Nephron progenitor cell (in vitro differentiated cells): ENCODE results near the gene SLC25A2.
"Not testable (repeated sequence)": the region's sequence is repeated elsewhere in the genome, so short reads cannot be mapped to it uniquely, and the experiment has no call there.

Experiments used
- DNase-seq: peaks from one replicate; pipeline ENCODE4 v3.0.0; 2021
- H3K27ac Mint-ChIP-seq: 2 replicates; pipeline ENCODE4 v1.8.0; 2021; ENCODE audit warnings: mild to moderate bottlenecking, moderate library complexity, mixed read lengths
- H3K27me3 Mint-ChIP-seq: 2 replicates; pipeline ENCODE4 v1.8.0; 2021; ENCODE audit warnings: mild to moderate bottlenecking, low read depth, mixed read lengths; ENCODE audit not compliant: poor library complexity
- H3K36me3 Mint-ChIP-seq: 2 replicates; pipeline ENCODE4 v1.8.0; 2021; ENCODE audit warnings: low read depth, mixed read lengths
- H3K4me1 Mint-ChIP-seq: 2 replicates; pipeline ENCODE4 v1.8.0; 2021; ENCODE audit warnings: mixed read lengths
- H3K4me3 Mint-ChIP-seq: 2 replicates; pipeline ENCODE4 v1.8.0; 2021; ENCODE audit warnings: mild to moderate bottlenecking, moderate library complexity, mixed read lengths
- H3K9me3 Mint-ChIP-seq: 2 replicates; pipeline ENCODE4 v1.8.0; 2021; ENCODE audit warnings: mild to moderate bottlenecking, moderate library complexity, mixed read lengths
- TF ChIP-seq, protein P1 (sequence below): fragments of 200-600 bp; sonication (generic); IDR thresholded peaks from 2 replicates; pipeline ENCODE4 v1.5.0; 2021; ENCODE audit warnings: antibody characterized with exemption

Gene SLC25A2

DNA sequence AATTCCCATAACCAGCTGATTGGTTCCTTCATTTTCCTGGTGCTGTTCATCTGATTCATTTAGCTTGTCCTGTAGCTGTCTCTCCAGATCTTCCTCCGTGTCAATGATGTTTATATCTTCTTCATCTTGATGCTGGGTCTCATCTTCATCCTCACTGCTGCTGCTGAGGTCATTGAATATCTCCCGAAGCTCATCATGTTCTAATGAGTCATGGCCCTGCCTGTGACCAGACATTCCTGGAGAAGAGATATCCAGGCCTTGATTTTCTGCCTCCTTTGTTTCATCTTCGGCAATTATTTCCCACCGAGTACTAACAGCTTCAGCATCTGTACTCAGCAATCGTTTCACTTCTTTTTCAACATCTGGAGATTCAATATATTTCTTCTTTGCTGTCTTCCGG is 15.4 kb upstream of the SLC25A2 start:
- DNase-seq = no peak
- Mint-ChIP-seq H3K4me3 (peak overlapping the region; percentile 99), H3K36me3 (peaks cover 83% of the 10 kb centered on the region), H3K9me3 (peaks cover 97% of the 10 kb centered on the region), H3K4me1 (no peaks in the 10 kb centered on the region), H3K27ac (no peak overlapping the region), H3K27me3 (peaks cover 28% of the 10 kb centered on the region)
- TF ChIP-seq, protein P1, sequence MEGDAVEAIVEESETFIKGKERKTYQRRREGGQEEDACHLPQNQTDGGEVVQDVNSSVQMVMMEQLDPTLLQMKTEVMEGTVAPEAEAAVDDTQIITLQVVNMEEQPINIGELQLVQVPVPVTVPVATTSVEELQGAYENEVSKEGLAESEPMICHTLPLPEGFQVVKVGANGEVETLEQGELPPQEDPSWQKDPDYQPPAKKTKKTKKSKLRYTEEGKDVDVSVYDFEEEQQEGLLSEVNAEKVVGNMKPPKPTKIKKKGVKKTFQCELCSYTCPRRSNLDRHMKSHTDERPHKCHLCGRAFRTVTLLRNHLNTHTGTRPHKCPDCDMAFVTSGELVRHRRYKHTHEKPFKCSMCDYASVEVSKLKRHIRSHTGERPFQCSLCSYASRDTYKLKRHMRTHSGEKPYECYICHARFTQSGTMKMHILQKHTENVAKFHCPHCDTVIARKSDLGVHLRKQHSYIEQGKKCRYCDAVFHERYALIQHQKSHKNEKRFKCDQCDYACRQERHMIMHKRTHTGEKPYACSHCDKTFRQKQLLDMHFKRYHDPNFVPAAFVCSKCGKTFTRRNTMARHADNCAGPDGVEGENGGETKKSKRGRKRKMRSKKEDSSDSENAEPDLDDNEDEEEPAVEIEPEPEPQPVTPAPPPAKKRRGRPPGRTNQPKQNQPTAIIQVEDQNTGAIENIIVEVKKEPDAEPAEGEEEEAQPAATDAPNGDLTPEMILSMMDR = no peak

DNA sequence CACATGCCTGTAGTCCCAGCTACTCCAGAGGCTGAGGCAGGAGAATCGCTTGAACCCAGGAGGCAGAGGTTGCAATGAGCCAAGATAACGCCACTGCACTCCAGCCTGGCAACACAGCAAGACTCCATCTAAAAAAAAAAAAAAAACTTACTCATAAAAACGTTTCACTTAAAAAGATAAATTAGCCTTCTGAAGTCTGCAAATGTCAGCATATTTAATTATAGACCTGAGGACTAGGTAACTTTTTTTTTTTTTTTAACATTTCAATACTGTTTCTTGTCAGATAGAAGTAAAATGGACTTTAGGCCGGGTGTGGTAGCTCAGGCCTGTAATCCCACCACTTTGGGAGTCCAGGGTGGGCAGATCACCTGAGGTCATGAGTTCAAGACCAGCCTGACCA is 13.1 kb upstream of the SLC25A2 start:
- Mint-ChIP-seq H3K9me3 (peaks cover 100% of the 10 kb centered on the region), H3K36me3 (peaks cover 97% of the 10 kb centered on the region), H3K27me3 (peaks cover 21% of the 10 kb centered on the region)
- not testable (repeated sequence) for H3K27ac Mint-ChIP-seq, DNase-seq, H3K4me3 Mint-ChIP-seq, H3K4me1 Mint-ChIP-seq

- TF ChIP-seq, protein P1 = no peak
- peaks cover 6% of the 10 kb centered on the region for H3K27me3 Mint-ChIP-seq
- DNase-seq = no peak
- no peak overlapping the region for H3K4me3 Mint-ChIP-seq
- peaks cover 100% of the 10 kb centered on the region for H3K36me3 Mint-ChIP-seq
- no peaks in the 10 kb centered on the region for H3K4me1 Mint-ChIP-seq
- no peak overlapping the region for H3K27ac Mint-ChIP-seq
- H3K9me3 Mint-ChIP-seq = peaks cover 100% of the 10 kb centered on the region
Observed at GRCh38 chr5:141313711-141314110, 9.9 kb upstream of the SLC25A2 start.

DNA sequence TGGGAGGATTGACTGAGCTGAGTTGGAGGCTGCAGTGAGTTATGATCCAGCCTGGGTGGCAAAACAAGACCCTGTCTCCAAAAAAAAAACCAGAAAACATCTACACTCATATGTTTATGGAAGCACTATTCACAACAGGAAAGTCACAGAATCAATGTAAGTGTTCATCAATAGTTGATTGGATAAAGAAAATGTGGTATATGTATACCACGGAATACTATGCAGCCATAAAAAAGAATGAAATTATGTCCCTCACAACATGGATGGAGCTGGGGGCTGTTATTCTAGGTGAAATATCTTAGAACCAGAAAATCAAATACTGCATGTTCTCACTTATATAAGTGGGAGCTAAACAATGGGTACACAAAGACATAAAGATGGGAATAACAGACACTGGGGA is 2.8 kb upstream of the SLC25A2 start:
- DNase-seq = no peak
- Mint-ChIP-seq H3K4me3 (no peak overlapping the region), H3K27ac (no peak overlapping the region), H3K36me3 (peaks cover 90% of the 10 kb centered on the region), H3K27me3 (no peaks in the 10 kb centered on the region), H3K4me1 (no peaks in the 10 kb centered on the region), H3K9me3 (peaks cover 97% of the 10 kb centered on the region)
- TF ChIP-seq, protein P1 = no peak

GRCh38 chr5:141298376-141298775 is 5.5 kb downstream of the SLC25A2 start:
- peaks cover 2% of the 10 kb centered on the region for H3K27me3 Mint-ChIP-seq
- no peak overlapping the region for H3K4me3 Mint-ChIP-seq
- no peak for DNase-seq
- H3K4me1 Mint-ChIP-seq = no peaks in the 10 kb centered on the region
- peaks cover 78% of the 10 kb centered on the region for H3K36me3 Mint-ChIP-seq
- peaks cover 98% of the 10 kb centered on the region for H3K9me3 Mint-ChIP-seq
- no peak overlapping the region for H3K27ac Mint-ChIP-seq
- TF ChIP-seq, protein P1 = no peak

GRCh38 chr5:141272906-141273305 is 30.9 kb downstream of the SLC25A2 start:
- peaks cover 3% of the 10 kb centered on the region for H3K27me3 Mint-ChIP-seq
- H3K36me3 Mint-ChIP-seq = peaks cover 38% of the 10 kb centered on the region
- TF ChIP-seq, protein P1 = no peak
- no peak overlapping the region for H3K27ac Mint-ChIP-seq
- peaks cover 94% of the 10 kb centered on the region for H3K9me3 Mint-ChIP-seq
- no peaks in the 10 kb centered on the region for H3K4me1 Mint-ChIP-seq
- DNase-seq = no peak
- H3K4me3 Mint-ChIP-seq = no peak overlapping the region
